ENCODE results near the gene PKN1. TPM values are rescaled to one million over a fixed set of nuclear protein-coding genes. Genes with fewer than 3 reads are reported as not detected.

PKN1 gene
- total RNA-seq, 6 donors from 2014 or later: 95.2 to 278 (median 200) TPM

GRCh38 chr19:14412996-14413692, 20.0 kb upstream of the PKN1 start:
- no peaks in the 10 kb centered on the region for H3K27me3 ChIP-seq
- no peak for TF ChIP-seq EP300 (IDR thresholded peaks at IDR 0.05)
- TF ChIP-seq CTCF (IDR thresholded peaks at IDR 0.05): no peak
- TF ChIP-seq POLR2AphosphoS5 (IDR thresholded peaks at IDR 0.05): no peak
- TF ChIP-seq POLR2A (IDR thresholded peaks at IDR 0.05): no peak
- H3K36me3 ChIP-seq: peaks cover 40 to 55% (median 52%) of the 10 kb centered on the region in 4 donors
- H3K4me3 ChIP-seq: no peak overlapping the region
- DNase-seq (no peak), ATAC-seq (ENCODE audit: low FRiP score in 2 of 2) (no peak)
- no peaks in the 10 kb centered on the region for H3K9me3 ChIP-seq
- H3K4me1 ChIP-seq: peaks cover 33 to 80% (median 44%) of the 10 kb centered on the region in 4 donors
- 84 to 86% methylated on average over 14 to 15 of the region's 15 CpGs for WGBS, 2 donors
- peak overlapping the region in 1 of 4 donors; percentile 2 for H3K27ac ChIP-seq

GRCh38 chr19:14413693-14414181, 19.4 kb upstream of the PKN1 start:
- Histone ChIP-seq H3K27me3 (no peaks in the 10 kb centered on the region), H3K4me1 (peaks cover 33 to 86% (median 46%) of the 10 kb centered on the region in 4 donors), H3K9me3 (no peaks in the 10 kb centered on the region), H3K27ac (peak overlapping the region in 1 of 4 donors; percentile 2), H3K36me3 (peaks cover 34 to 49% (median 46%) of the 10 kb centered on the region in 4 donors), H3K4me3 (no peak overlapping the region)
- no peak for TF ChIP-seq EP300 (IDR thresholded peaks at IDR 0.05)
- no peak for TF ChIP-seq POLR2A (IDR thresholded peaks at IDR 0.05)
- no peak for TF ChIP-seq POLR2AphosphoS5 (IDR thresholded peaks at IDR 0.05)
- no peak for TF ChIP-seq CTCF (IDR thresholded peaks at IDR 0.05)
- DNase-seq (no peak), ATAC-seq (ENCODE audit: low FRiP score in 2 of 2) (no peak)
- 64 to 70% methylated on average over 3 of the region's 3 CpGs for WGBS, 2 donors

- no peaks in the 10 kb centered on the region for H3K27me3 ChIP-seq
- ATAC-seq (ENCODE audit: low FRiP score in 2 of 2): no peak
- peaks cover 20 to 35% (median 32%) of the 10 kb centered on the region in 4 donors for H3K36me3 ChIP-seq
- no peaks in the 10 kb centered on the region for H3K9me3 ChIP-seq
- no peak overlapping the region for H3K27ac ChIP-seq
- H3K4me1 ChIP-seq: peaks cover 34 to 82% (median 47%) of the 10 kb centered on the region in 4 donors
- 93 to 95% methylated on average over 8 of the region's 8 CpGs for WGBS, 2 donors
- TF ChIP-seq EP300 (IDR thresholded peaks at IDR 0.05) (no peak), POLR2A (IDR thresholded peaks at IDR 0.05) (no peak), POLR2AphosphoS5 (IDR thresholded peaks at IDR 0.05) (no peak)
- DNase-seq: no peak
- H3K4me3 ChIP-seq: no peak overlapping the region
Measured at GRCh38 chr19:14414926-14415690, 18.0 kb upstream of the PKN1 start.

- Histone ChIP-seq H3K27me3 (no peaks in the 10 kb centered on the region), H3K4me3 (peak overlapping the region in 1 of 4 donors; percentile 77), H3K27ac (peak overlapping the region in 2 of 4 donors; percentile 39 to 92), H3K9me3 (no peaks in the 10 kb centered on the region), H3K36me3 (peaks cover 7 to 18% (median 15%) of the 10 kb centered on the region in 4 donors), H3K4me1 (peaks cover 28 to 69% (median 44%) of the 10 kb centered on the region in 4 donors)
- DNase-seq (peak in 1 of 2 donors; percentile 67), ATAC-seq (ENCODE audit: low FRiP score in 2 of 2) (no peak)
- 44 to 50% methylated on average over 6 of the region's 6 CpGs for WGBS, 2 donors
- no peak for TF ChIP-seq POLR2A (IDR thresholded peaks at IDR 0.05)
- no peak for TF ChIP-seq CTCF (IDR thresholded peaks at IDR 0.05)
- TF ChIP-seq EP300 (IDR thresholded peaks at IDR 0.05): no peak
- no peak for TF ChIP-seq POLR2AphosphoS5 (IDR thresholded peaks at IDR 0.05)
Measured at GRCh38 chr19:14416817-14417231, 16.3 kb upstream of the PKN1 start.

GRCh38 chr19:14418856-14419105, 14.3 kb upstream of the PKN1 start:
- DNase-seq (peak in 1 of 2 donors; percentile 82), ATAC-seq (ENCODE audit: low FRiP score in 2 of 2) (peak in 1 of 2 donors; percentile 92)
- 1% methylated on average over 22 of the region's 23 CpGs; no CpG with 5 or more reads in 1 of the 2 donors for WGBS, 2 donors
- Histone ChIP-seq H3K9me3 (no peaks in the 10 kb centered on the region), H3K27ac (peak overlapping the region; percentile 89 to 92 (median 91)), H3K4me1 (peaks cover 28 to 53% (median 36%) of the 10 kb centered on the region in 4 donors), H3K27me3 (no peaks in the 10 kb centered on the region), H3K36me3 (peaks cover 0 to 5% (median 0%) of the 10 kb centered on the region in 4 donors), H3K4me3 (peak overlapping the region; percentile 77 to 97 (median 82))
- TF ChIP-seq EP300 (IDR thresholded peaks at IDR 0.05) (no peak), CTCF (IDR thresholded peaks at IDR 0.05) (no peak), POLR2A (IDR thresholded peaks at IDR 0.05) (no peak), POLR2AphosphoS5 (IDR thresholded peaks at IDR 0.05) (no peak)
